PC-3 (cell line): Measurements from ENCODE around the gene STX2. TPM values are rescaled to one million over a fixed set of nuclear protein-coding genes. Genes with fewer than 3 reads are reported as not detected.
A peak's percentile ranks its signal among the peaks of the same experiment; 100 is the strongest.

Experiments used
- ATAC-seq: fragments of 200-7000 bp; cut with Tn5 transposase; 2 replicates; pipeline ENCODE4 v1.9.1; 2020; ENCODE audit warnings: mild to moderate bottlenecking, moderate library complexity
- BruUV-seq: library from RNA; stranded (reverse); fragments of 400-500 nt; replicated peaks from 2 replicates; lab custom pipeline; 2021; lab: Mats Ljungman, UMichigan
- CTCF ChIA-PET: fragments of 300-600 bp; sonication (Branson Sonifier 250); formaldehyde crosslinking; loops from one replicate; lab custom pipeline; 2022; ENCODE audit warnings: antibody characterized with exemption; lab: Charles Lee
- POLR2A ChIA-PET: fragments of 300-600 bp; sonication (Branson Sonifier 250); formaldehyde crosslinking; loops from one replicate; lab custom pipeline; 2022; ENCODE audit warnings: antibody characterized with exemption; ENCODE audit not compliant: unreplicated experiment; lab: Charles Lee
- DNase-seq: peaks from one replicate; pipeline ENCODE4 v3.0.0-alpha.2; 2015
- H2AFZ ChIP-seq: fragments of 300-600 bp; sonication (generic); 2 replicates; pipeline ENCODE4 v1.6.0; 2016; ENCODE audit warnings: antibody characterized with exemption, low read length
- H3F3A ChIP-seq: fragments of 300-600 bp; sonication (generic); one replicate; pipeline ENCODE4 v1.6.0; 2017; ENCODE audit warnings: antibody characterized with exemption, low read length, control low read depth, mild to moderate bottlenecking; ENCODE audit not compliant: unreplicated experiment
- H3K27ac ChIP-seq: fragments of 300-600 bp; sonication (generic); 2 replicates; pipeline ENCODE4 v1.5.1; 2016; ENCODE audit warnings: mild to moderate bottlenecking, low read length
- H3K27me3 ChIP-seq: fragments of 300-600 bp; sonication (generic); 2 replicates; pipeline ENCODE4 v1.6.1; 2016; ENCODE audit warnings: low read length, mixed read lengths
- H3K36me3 ChIP-seq: fragments of 300-600 bp; sonication (generic); 2 replicates; pipeline ENCODE4 v1.6.1; 2016; ENCODE audit warnings: low read depth, mixed run types, low read length, mixed read lengths
- H3K4me1 ChIP-seq: fragments of 300-600 bp; sonication (generic); 2 replicates; pipeline ENCODE4 v1.5.1; 2016; ENCODE audit warnings: low read length; ENCODE audit not compliant: insufficient read depth
- H3K4me2 ChIP-seq: fragments of 300-600 bp; sonication (generic); 2 replicates; pipeline ENCODE4 v1.6.0; 2016; ENCODE audit warnings: low read length
- H3K4me3 ChIP-seq: fragments of 300-600 bp; sonication (generic); 2 replicates; pipeline ENCODE4 v1.5.1; 2016; ENCODE audit warnings: mild to moderate bottlenecking, low read length, mixed read lengths
- H3K79me2 ChIP-seq: fragments of 300-600 bp; sonication (generic); 2 replicates; pipeline ENCODE4 v1.6.1; 2017; ENCODE audit warnings: low read length, mixed read lengths
- H3K9ac ChIP-seq: fragments of 300-600 bp; sonication (generic); 2 replicates; pipeline ENCODE4 v1.6.0; 2016; ENCODE audit warnings: mild to moderate bottlenecking, low read length
- H3K9me2 ChIP-seq: fragments of 300-600 bp; sonication (generic); replicated peaks from 2 replicates; pipeline ENCODE4 v1.6.1; 2016; ENCODE audit warnings: mixed run types, low read length, mixed read lengths
- H3K9me3 ChIP-seq: fragments of 300-600 bp; sonication (generic); 2 replicates; pipeline ENCODE4 v1.6.1; 2016; ENCODE audit warnings: low read length, mixed read lengths
- H4K20me1 ChIP-seq: fragments of 300-600 bp; sonication (generic); 2 replicates; pipeline ENCODE4 v1.6.1; 2016; ENCODE audit warnings: low read length, mixed read lengths
- CTCF ChIP-seq: fragments of 300-600 bp; sonication (generic); conservative IDR thresholded peaks from 2 replicates; pipeline ENCODE4 v1.5.1; 2017; ENCODE audit warnings: antibody characterized with exemption, low read depth, mild to moderate bottlenecking, low read length
- EZH2 ChIP-seq: fragments of 300-600 bp; sonication (generic); IDR thresholded peaks from one replicate; pipeline ENCODE4 v1.6.1; 2017; ENCODE audit warnings: antibody characterized with exemption, mild to moderate bottlenecking, low read length; ENCODE audit not compliant: unreplicated experiment
- EZH2phosphoT487 ChIP-seq: fragments of 300-600 bp; sonication (generic); IDR thresholded peaks from 2 replicates; pipeline ENCODE4 v1.6.1; 2018; ENCODE audit warnings: mild to moderate bottlenecking, antibody characterized with exemption, low read length, borderline replicate concordance
- intact Hi-C: fragments of 100-400 bp; cut with micrococcal nuclease; formaldehyde crosslinking; loops from 2 replicates; pipeline ENCODE4 v1.9.0; 2023
- total RNA-seq: library from RNA; depleted of rRNA; stranded (reverse); fragments of >200 nt; gene quantifications from 2 replicates; pipeline ENCODE4 v1.2.3, GENCODE V29; 2014

The STX2 gene
- total RNA-seq, 1 experiment from 2014 or later, result 18.2 TPM

- no TSS peak for BruUV-seq
- Histone ChIP-seq H3K4me2 (no peak overlapping the region), H3K27ac (no peak overlapping the region), H3K9ac (no peak overlapping the region), H3K79me2 (no peaks in the 10 kb centered on the region), H3K4me3 (no peak overlapping the region), H3K27me3 (peaks cover 59% of the 10 kb centered on the region), H2AFZ (no peak overlapping the region), H3F3A (no peaks in the 10 kb centered on the region), H3K9me3 (peaks cover under 1% of the 10 kb centered on the region; the same call in 1 of the 2 replicates), H3K4me1 (no peaks in the 10 kb centered on the region; the same call in 1 of the 2 replicates), H3K9me2 (no peaks in the 10 kb centered on the region), H4K20me1 (no peaks in the 10 kb centered on the region), H3K36me3 (no peaks in the 10 kb centered on the region)
- intact Hi-C loops, result no loop called here
- ChIA-PET POLR2A (no interaction called here), CTCF (no interaction called here)
- ATAC-seq (no peak), DNase-seq (no peak)
- 0 out of 2 replicates have a peak, but pooled peaks have one; percentile 33 for TF ChIP-seq CTCF
- no peak for TF ChIP-seq EZH2phosphoT487
Observed at GRCh38 chr12:130770413-130771028, 68.5 kb downstream of the STX2 start.

GRCh38 chr12:130768120-130768519 is 70.9 kb downstream of the STX2 start:
- ATAC-seq, result no peak
- no peak overlapping the region for H3K4me2 ChIP-seq

More at GRCh38 chr12:130768120-130768519, 70.9 kb downstream of the STX2 start:
- Histone ChIP-seq H3K27me3 (peaks cover 52% of the 10 kb centered on the region), H3K27ac (no peak overlapping the region), H3K9me3 (peaks cover 11% of the 10 kb centered on the region; the same call in 1 of the 2 replicates), H3K36me3 (no peaks in the 10 kb centered on the region), H3K79me2 (no peaks in the 10 kb centered on the region), H2AFZ (no peak overlapping the region), H3K4me3 (no peak overlapping the region), H3K9me2 (no peaks in the 10 kb centered on the region), H3K9ac (no peak overlapping the region), H3F3A (peaks cover 6% of the 10 kb centered on the region), H4K20me1 (no peaks in the 10 kb centered on the region), H3K4me1 (no peaks in the 10 kb centered on the region)
- ChIA-PET CTCF (no interaction called here), POLR2A (no interaction called here)
- peak; percentile 62 for DNase-seq
- BruUV-seq, result no TSS peak
- no peak for TF ChIP-seq EZH2phosphoT487
- TF ChIP-seq EZH2, result no peak
- TF ChIP-seq CTCF, result no peak
- intact Hi-C loops, result no loop called here
